ENCODE data around the gene HDAC8.

GRCh38 chrX:72392816-72393800 lies 179.5 kb downstream of the HDAC8 start:
- TF ChIP-seq CTCF (IDR thresholded peaks at IDR 0.05) (no peak), ZFX (IDR thresholded peaks at IDR 0.05; ENCODE audit: borderline replicate concordance) (no peak)
